Sigmoid colon (tissue), 4 donors: ENCODE measurements around the gene UBE2H.

Experiments
- EP300 ChIP-seq, 4 donors: sonication (generic); formaldehyde crosslinking; IDR thresholded peaks; one replicate each; pipeline ENCODE4 v1.6.1; 2017; ENCODE audit warnings: antibody characterized with exemption in 4 of 4
- POLR2A ChIP-seq, 2 donors: fragments of 450-650 bp; IDR thresholded peaks; one replicate each; pipeline ENCODE4 v1.6.1; 2016; ENCODE audit warnings: antibody characterized with exemption in 2 of 2, mild to moderate bottlenecking in 2 of 2, moderate library complexity in 2 of 2
- POLR2AphosphoS5 ChIP-seq, 4 donors: sonication (generic); formaldehyde crosslinking; IDR thresholded peaks; one replicate each; pipeline ENCODE4 v1.6.1; 2017; ENCODE audit warnings: antibody characterized with exemption in 4 of 4
- TF ChIP-seq, protein P1 (sequence below), 4 experiments: fragments of 450-650 bp in 3 of 4; fragments of 200-600 bp in 1 of 4; IDR thresholded peaks; one replicate each; pipeline ENCODE4 v1.5.1; 2016 to 2019; ENCODE audit warnings: antibody characterized with exemption in 4 of 4, mild to moderate bottlenecking in 3 of 4, moderate library complexity in 2 of 4

GRCh38 chr7:129859183-129859582 lies 93.6 kb downstream of the UBE2H start:
- TF ChIP-seq POLR2A (IDR thresholded peaks at IDR 0.05), result no peak
- no peak for TF ChIP-seq EP300 (IDR thresholded peaks at IDR 0.05)
- TF ChIP-seq POLR2AphosphoS5 (IDR thresholded peaks at IDR 0.05), result no peak
- TF ChIP-seq, protein P1, sequence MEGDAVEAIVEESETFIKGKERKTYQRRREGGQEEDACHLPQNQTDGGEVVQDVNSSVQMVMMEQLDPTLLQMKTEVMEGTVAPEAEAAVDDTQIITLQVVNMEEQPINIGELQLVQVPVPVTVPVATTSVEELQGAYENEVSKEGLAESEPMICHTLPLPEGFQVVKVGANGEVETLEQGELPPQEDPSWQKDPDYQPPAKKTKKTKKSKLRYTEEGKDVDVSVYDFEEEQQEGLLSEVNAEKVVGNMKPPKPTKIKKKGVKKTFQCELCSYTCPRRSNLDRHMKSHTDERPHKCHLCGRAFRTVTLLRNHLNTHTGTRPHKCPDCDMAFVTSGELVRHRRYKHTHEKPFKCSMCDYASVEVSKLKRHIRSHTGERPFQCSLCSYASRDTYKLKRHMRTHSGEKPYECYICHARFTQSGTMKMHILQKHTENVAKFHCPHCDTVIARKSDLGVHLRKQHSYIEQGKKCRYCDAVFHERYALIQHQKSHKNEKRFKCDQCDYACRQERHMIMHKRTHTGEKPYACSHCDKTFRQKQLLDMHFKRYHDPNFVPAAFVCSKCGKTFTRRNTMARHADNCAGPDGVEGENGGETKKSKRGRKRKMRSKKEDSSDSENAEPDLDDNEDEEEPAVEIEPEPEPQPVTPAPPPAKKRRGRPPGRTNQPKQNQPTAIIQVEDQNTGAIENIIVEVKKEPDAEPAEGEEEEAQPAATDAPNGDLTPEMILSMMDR (IDR thresholded peaks at IDR 0.05), result no peak
